Choroid plexus epithelial cell (primary cell): ENCODE measurements around the gene DACT2.
"Not testable (repeated sequence)": the region's sequence is repeated elsewhere in the genome, so short reads cannot be mapped to it uniquely, and the experiment has no call there.

Experiments
- DNase-seq: peaks from one replicate; pipeline ENCODE4 v3.0.0-alpha.2; 2010; ENCODE audit warnings: low read depth
- H3K4me3 ChIP-seq: 2 replicates; pipeline ENCODE4 v1.5.1; 2011; ENCODE audit warnings: low read depth, mild to moderate bottlenecking, control low read depth, low read length, moderate library complexity
- TF ChIP-seq, protein P1 (sequence below): conservative IDR thresholded peaks from 2 replicates; pipeline ENCODE4 v1.5.1; 2011; ENCODE audit warnings: low read depth, mild to moderate bottlenecking, control low read depth, inconsistent platforms, low read length, moderate library complexity

The DACT2 gene

DNA sequence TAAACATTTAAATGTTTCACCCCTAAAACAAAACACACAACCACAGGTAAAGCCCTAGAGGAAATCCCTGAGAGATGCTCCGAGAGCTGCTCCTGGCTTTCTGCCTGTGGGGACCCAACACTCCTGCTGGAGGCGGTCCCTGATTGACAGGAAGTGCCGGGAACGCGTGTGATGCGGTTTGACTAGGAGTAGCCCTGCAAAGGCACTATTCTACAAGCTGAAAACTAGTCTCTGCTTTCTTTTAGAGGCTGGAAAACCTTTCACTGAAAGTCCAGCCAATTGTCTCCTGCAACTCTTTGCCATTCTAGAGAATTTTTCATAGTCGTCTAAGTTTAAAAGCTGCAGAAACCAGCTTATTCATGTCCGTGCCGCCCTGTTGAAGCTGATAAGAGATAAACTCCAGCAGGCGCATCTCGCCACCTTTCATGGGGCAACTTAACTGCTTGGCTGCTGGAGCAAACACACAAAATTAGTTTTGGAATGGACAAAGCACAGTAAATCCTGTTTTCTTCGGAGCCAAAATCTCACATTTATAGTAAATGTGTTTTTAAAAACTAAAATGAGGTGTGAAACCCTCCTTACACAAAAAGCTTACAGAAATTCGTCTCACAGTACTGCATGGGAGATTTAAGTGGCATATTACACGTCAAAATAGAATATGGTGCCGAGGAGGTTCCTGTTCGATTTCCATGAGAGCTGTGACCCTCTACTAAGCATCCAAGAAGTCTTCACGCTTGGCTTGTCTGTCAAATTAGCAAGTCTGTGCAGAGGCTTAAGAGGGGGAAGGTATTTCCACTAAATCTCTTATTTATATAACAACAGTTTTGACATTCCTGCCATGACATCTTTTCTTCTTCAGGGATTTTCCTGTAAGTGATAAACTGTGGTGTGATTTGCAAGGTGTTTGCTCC is 46.9 kb downstream of the DACT2 start:
- no peak overlapping the region for H3K4me3 ChIP-seq
- no peak for DNase-seq
- TF ChIP-seq, protein P1, sequence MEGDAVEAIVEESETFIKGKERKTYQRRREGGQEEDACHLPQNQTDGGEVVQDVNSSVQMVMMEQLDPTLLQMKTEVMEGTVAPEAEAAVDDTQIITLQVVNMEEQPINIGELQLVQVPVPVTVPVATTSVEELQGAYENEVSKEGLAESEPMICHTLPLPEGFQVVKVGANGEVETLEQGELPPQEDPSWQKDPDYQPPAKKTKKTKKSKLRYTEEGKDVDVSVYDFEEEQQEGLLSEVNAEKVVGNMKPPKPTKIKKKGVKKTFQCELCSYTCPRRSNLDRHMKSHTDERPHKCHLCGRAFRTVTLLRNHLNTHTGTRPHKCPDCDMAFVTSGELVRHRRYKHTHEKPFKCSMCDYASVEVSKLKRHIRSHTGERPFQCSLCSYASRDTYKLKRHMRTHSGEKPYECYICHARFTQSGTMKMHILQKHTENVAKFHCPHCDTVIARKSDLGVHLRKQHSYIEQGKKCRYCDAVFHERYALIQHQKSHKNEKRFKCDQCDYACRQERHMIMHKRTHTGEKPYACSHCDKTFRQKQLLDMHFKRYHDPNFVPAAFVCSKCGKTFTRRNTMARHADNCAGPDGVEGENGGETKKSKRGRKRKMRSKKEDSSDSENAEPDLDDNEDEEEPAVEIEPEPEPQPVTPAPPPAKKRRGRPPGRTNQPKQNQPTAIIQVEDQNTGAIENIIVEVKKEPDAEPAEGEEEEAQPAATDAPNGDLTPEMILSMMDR, result no peak

GRCh38 chr6:168270274-168271172 is 49.1 kb downstream of the DACT2 start:
- TF ChIP-seq, protein P1, result no peak
- no peak for DNase-seq
- no peak overlapping the region for H3K4me3 ChIP-seq

DNA sequence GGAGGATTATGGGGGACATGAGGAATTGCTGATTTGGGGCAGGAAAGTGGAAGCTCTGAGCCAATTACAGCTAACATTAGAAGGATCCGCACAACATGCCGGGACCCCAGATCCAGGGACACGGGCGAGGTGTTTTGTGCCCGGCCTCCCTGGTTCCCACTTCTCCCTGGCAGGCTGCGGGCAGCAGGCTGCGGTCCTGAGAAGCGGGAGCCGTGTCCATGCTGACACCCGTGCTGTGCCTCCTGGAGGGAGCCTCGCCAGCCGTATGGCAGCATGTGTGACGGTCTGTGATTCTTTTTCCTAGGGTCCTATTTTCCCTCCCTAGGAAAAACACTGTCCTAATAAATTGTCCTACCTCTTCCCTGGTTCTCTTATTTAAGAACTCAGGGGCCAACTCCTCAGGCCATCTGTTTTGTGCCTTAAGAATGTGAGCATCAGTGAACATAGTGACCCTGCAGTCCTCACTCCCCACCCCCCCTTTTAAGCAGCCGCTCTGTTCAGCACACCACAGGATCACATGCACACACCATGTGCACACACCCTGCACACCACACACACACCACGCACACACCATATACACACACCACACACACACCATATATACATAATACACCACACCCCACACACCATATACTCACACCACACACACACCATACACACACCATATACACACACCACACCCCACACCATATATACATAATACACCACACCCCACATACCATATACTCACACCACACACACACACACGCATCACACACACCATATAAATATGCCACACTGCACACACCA is 49.9 kb downstream of the DACT2 start:
- TF ChIP-seq, protein P1, result no peak
- DNase-seq, result no peak

GRCh38 chr6:168268755-168269154 is 50.8 kb downstream of the DACT2 start:
- no peak for DNase-seq

More for the DNA sequence above, 49.9 kb downstream of the DACT2 start:
- no peak overlapping the region for H3K4me3 ChIP-seq

GRCh38 chr6:168267779-168268178 is 51.8 kb downstream of the DACT2 start:
- not testable (repeated sequence) for DNase-seq, H3K4me3 ChIP-seq

More at GRCh38 chr6:168268755-168269154, 50.8 kb downstream of the DACT2 start:
- no peak overlapping the region for H3K4me3 ChIP-seq
- TF ChIP-seq, protein P1, result no peak

DNA sequence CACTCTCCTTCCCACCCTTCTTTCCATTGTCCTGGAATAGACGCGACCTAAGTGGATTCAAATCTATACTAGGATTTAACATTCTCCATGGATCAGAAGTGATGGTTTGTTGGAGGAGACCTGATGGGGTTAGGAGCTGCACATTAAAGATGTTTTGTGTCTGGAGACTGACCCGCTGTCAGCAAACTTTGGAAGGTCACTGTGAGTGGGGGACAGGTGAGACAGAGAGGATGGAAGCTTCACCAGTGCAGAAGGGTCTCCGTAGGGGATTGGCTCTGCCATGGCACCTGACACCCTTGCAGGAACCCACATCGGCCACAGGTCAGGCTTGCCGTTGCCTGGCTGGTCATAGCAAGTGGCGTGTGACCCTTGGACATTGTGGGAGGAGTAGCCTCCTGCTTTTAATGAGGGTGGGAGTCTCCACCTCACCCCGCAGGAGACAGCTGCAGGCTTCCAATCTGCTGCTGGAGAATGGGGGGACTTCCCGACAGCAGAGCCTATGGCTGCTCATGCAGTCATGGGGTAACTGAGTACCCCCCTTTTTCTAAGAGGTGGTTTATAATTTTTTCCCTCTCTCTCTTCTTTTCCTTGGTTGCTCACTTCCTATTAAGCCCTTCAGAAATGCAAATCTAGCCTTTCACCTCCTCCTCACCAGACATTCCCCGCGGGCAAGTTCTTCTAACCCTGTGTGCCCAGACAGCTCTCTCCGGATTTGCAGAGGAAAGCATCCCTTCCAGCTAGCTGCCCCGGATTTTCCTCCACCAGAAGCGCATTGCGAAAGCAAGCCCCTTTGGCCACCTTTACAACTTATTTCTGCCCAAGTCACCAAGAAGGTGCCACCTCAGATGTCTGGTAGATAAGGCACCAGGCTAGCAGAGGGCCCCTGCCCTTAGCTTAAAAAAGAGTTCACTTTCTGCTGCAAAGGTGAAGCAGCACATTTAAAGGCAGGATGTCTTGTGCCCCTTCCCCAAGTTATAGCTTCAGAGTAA is 53.5 kb downstream of the DACT2 start:
- no peak overlapping the region for H3K4me3 ChIP-seq
- TF ChIP-seq, protein P1, result no peak
- DNase-seq, result no peak
